HG02840 (cell line): ENCODE results near the gene DOCK8.
"Not testable (repeated sequence)": the region's sequence is repeated elsewhere in the genome, so short reads cannot be mapped to it uniquely, and the experiment has no call there.

Source experiments
- ATAC-seq: cut with Tn5 transposase; IDR thresholded peaks from one replicate; pipeline ENCODE4 v1.9.1; 2021; ENCODE audit warnings: mild to moderate bottlenecking, moderate library complexity, moderate number of reproducible peaks; ENCODE audit not compliant: unreplicated experiment, low FRiP score

DOCK8 gene

GRCh38 chr9:214648-215493, at the start of gene DOCK8:
TSS of gene DOCK8 (plus strand) at chr9:214865. CDS start at chr9:214977, 112 bp downstream.
- ATAC-seq: peak; percentile 85

GRCh38 chr9:169757-170156, 44.9 kb upstream of the DOCK8 start:
- not testable (repeated sequence) for ATAC-seq

- ATAC-seq: not testable (repeated sequence)
These were observed 36.4 kb upstream of the DOCK8 start for GRCh38 chr9:178140-178825.

GRCh38 chr9:178970-179383, 35.7 kb upstream of the DOCK8 start, which contains the start of gene ZNG1A:
TSS of gene ZNG1A (minus strand) at chr9:179056. CDS start at chr9:178969, 87 bp downstream.
- not testable (repeated sequence) for ATAC-seq

GRCh38 chr9:199601-200000, 15.1 kb upstream of the DOCK8 start:
- not testable (repeated sequence) for ATAC-seq

- ATAC-seq: no peak
These were observed 8.2 kb upstream of the DOCK8 start for GRCh38 chr9:206481-206880.

- ATAC-seq: no peak
These were observed 5.4 kb upstream of the DOCK8 start for GRCh38 chr9:209143-209758.

GRCh38 chr9:211036-211435, 3.6 kb upstream of the DOCK8 start:
- no peak for ATAC-seq

- ATAC-seq: no peak
These were observed 3.1 kb upstream of the DOCK8 start for GRCh38 chr9:211557-211956.

- ATAC-seq: no peak
These were observed 2.4 kb upstream of the DOCK8 start for GRCh38 chr9:212297-212696.

- not testable (repeated sequence) for ATAC-seq
These were observed 764 bp upstream of the DOCK8 start for GRCh38 chr9:213901-214300.

- ATAC-seq: no peak
These were observed 366 bp upstream of the DOCK8 start for GRCh38 chr9:214351-214647.

- no peak for ATAC-seq
These were observed 1.0 kb downstream of the DOCK8 start for GRCh38 chr9:215631-216155.

- no peak for ATAC-seq
These were observed 2.2 kb downstream of the DOCK8 start for GRCh38 chr9:216866-217265.

- no peak for ATAC-seq
These were observed 3.3 kb downstream of the DOCK8 start for GRCh38 chr9:217950-218349.

GRCh38 chr9:219036-219435, 4.4 kb downstream of the DOCK8 start:
- ATAC-seq: not testable (repeated sequence)

GRCh38 chr9:219670-220365, 5.2 kb downstream of the DOCK8 start:
- no peak for ATAC-seq

GRCh38 chr9:221989-222776, 7.5 kb downstream of the DOCK8 start:
- ATAC-seq: no peak

- no peak for ATAC-seq
These were observed 8.5 kb downstream of the DOCK8 start for GRCh38 chr9:223152-223551.

GRCh38 chr9:224026-224425, 9.4 kb downstream of the DOCK8 start:
- no peak for ATAC-seq
